Lower leg skin (tissue), 4 donors: Measurements from ENCODE around the gene DNER. TPM values are rescaled to one million over a fixed set of nuclear protein-coding genes. Genes with fewer than 3 reads are reported as not detected.

Experiments used
- DNase-seq, 2 donors: peaks; one replicate each; pipeline ENCODE4 v3.0.0-alpha.2; 2019; ENCODE audit warnings: low spot score in 2 of 2
- H3K4me3 ChIP-seq: fragments of 200-600 bp; sonication (generic); 2 replicates; pipeline ENCODE4 v1.5.1; 2017; ENCODE audit warnings: mild to moderate bottlenecking, low read depth; ENCODE audit not compliant: poor library complexity, severe bottlenecking
- CTCF ChIP-seq, 3 donors: fragments of 450-650 bp; IDR thresholded peaks; one replicate each; pipeline ENCODE4 v1.5.1; 2016; ENCODE audit warnings: antibody characterized with exemption in 3 of 3, mild to moderate bottlenecking in 3 of 3, moderate library complexity in 2 of 3
- POLR2A ChIP-seq, 2 donors: fragments of 450-650 bp; IDR thresholded peaks; one replicate each; pipeline ENCODE4 v1.6.1; 2016 to 2017; ENCODE audit warnings: antibody characterized with exemption in 2 of 2, mild to moderate bottlenecking in 1 of 2, moderate library complexity in 1 of 2
- WGBS, 2 donors: methylation state at CpG; one replicate each; pipeline ENCODE4 v1.1.5; 2018; 5-methylcytosine and 5-hydroxymethylcytosine counted together
- intact Hi-C: fragments of 100-400 bp; cut with DNase I; formaldehyde crosslinking; loops from one replicate; pipeline ENCODE4 v1.15.0; 2023; ENCODE audit warnings: low total_unique reads
- total RNA-seq, 4 donors: library from RNA; depleted of rRNA; stranded (reverse); fragments of >200 nt; gene quantifications; one replicate each; pipeline ENCODE4 v1.1.0, GENCODE V29; 2016

DNER gene
- total RNA-seq, 4 donors from 2014 or later = 2.8 to 20.1 (median 12.8) TPM

GRCh38 chr2:229665158-229665557 is 49.2 kb downstream of the DNER start:
- TF ChIP-seq CTCF (IDR thresholded peaks at IDR 0.05) (no peak), POLR2A (IDR thresholded peaks at IDR 0.05) (no peak)
- intact Hi-C loops = no loop called here
- no peak for DNase-seq
- 35 to 45% methylated on average over 1 of the region's 1 CpG for WGBS, 2 donors
- H3K4me3 ChIP-seq = no peak overlapping the region

DNA sequence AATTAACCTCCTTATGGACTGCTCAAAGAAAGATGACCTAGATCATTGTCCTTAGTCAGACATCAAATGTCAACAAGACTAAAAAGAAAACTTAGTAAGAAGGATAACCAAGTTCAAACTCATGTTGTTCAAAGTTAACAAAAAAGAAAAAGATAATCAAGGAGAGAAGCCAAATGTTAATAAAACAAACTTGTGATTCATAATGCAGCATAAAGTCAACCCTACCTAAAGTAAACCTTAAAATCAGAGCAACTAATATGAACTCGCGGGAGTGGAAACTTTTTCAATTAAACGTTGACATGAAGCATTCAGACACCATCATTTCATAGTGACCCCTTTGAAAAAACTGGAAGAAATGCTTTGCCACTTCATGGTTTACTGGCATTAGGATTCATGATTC is 52.9 kb downstream of the DNER start:
- DNase-seq = no peak
- 89 to 94% methylated on average over 3 of the region's 3 CpGs for WGBS, 2 donors
- intact Hi-C loops = no loop called here
- H3K4me3 ChIP-seq = no peak overlapping the region
- no peak for TF ChIP-seq CTCF (IDR thresholded peaks at IDR 0.05)
- no peak for TF ChIP-seq POLR2A (IDR thresholded peaks at IDR 0.05)

- TF ChIP-seq POLR2A (IDR thresholded peaks at IDR 0.05) (no peak), CTCF (IDR thresholded peaks at IDR 0.05) (no peak)
- no peak for DNase-seq
- intact Hi-C loops = no loop called here
- no peak overlapping the region for H3K4me3 ChIP-seq
These were observed 53.4 kb downstream of the DNER start for GRCh38 chr2:229660951-229661350.

DNA sequence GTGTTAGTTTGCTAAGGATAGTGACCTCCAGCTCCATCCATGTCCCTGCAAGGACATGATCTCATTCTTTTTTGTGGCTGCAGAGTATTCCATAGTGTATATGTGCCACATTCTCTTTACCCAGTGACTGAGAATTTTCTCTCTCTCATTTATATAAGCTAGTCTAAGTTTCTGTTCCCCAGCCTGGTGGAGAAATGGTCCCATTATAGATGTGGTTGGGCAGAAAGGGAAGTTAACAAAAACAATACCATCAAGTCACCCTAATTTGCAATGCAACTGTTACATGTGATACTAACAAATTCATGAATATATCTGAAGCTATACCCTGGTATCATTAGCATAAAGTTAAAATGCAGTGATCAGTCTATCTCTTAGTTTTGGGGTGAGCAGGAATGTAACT is 54.0 kb downstream of the DNER start:
- DNase-seq = no peak
- TF ChIP-seq CTCF (IDR thresholded peaks at IDR 0.05) (no peak), POLR2A (IDR thresholded peaks at IDR 0.05) (no peak)
- H3K4me3 ChIP-seq = no peak overlapping the region
- intact Hi-C loops = no loop called here

GRCh38 chr2:229658004-229658403 is 56.4 kb downstream of the DNER start:
- intact Hi-C loops = no loop called here
- TF ChIP-seq POLR2A (IDR thresholded peaks at IDR 0.05) = no peak
- no peak for TF ChIP-seq CTCF (IDR thresholded peaks at IDR 0.05)
- H3K4me3 ChIP-seq = no peak overlapping the region
- WGBS, 2 donors = 75 to 77% methylated on average over 4 of the region's 4 CpGs
- DNase-seq = no peak

DNA sequence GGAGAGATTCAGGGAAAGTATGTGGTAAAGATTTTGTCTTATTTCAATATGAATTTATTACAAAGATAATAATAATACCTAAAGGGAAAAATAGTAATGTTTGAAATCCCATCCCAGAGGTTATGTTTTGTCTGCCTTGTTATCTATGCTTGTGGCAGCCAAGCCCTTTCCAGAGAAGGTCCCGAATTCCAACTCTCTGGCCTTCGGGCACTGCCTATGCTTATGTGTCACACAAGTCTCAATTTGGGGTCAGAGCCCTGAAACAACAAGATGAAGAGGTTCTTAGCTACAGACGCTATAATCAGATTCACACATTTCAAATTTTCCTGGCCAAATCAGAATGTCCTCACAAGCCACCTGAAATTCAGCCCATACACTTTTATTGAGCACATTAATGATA is 59.9 kb downstream of the DNER start:
- no peak for DNase-seq
- intact Hi-C loops = no loop called here
- 87 to 88% methylated on average over 3 of the region's 3 CpGs for WGBS, 2 donors
- H3K4me3 ChIP-seq = no peak overlapping the region
- TF ChIP-seq POLR2A (IDR thresholded peaks at IDR 0.05) (no peak), CTCF (IDR thresholded peaks at IDR 0.05) (no peak)
